Right lobe of liver (tissue), 6 donors: ENCODE measurements around the gene TMEM11. TPM values are rescaled to one million over a fixed set of nuclear protein-coding genes. Genes with fewer than 3 reads are reported as not detected.

Source experiments
- ATAC-seq, 4 donors: fragments of 200-7000 bp; cut with Tn5 transposase; one replicate each; pipeline ENCODE4 v1.9.1; 2020; ENCODE audit warnings: mild to moderate bottlenecking in 4 of 4, moderate library complexity in 4 of 4
- DNase-seq, 3 donors: peaks; one replicate each; pipeline ENCODE4 v3.0.0-alpha.2; 2020
- H3K27ac ChIP-seq, 3 donors: fragments of 200-600 bp; one replicate each; pipeline ENCODE4 v1.8.0; 2022
- H3K27me3 ChIP-seq, 2 donors: fragments of 200-600 bp; one replicate each; pipeline ENCODE4 v1.8.0; 2022
- H3K36me3 ChIP-seq, 4 donors: fragments of 200-600 bp; sonication (generic) in 1 of 4; one replicate each; pipeline versions ENCODE4 v1.5.1 to v1.8.0; 2017 to 2022; ENCODE audit warnings: control low read depth in 1 of 4
- H3K4me1 ChIP-seq, 4 donors: fragments of 200-600 bp; sonication (generic) in 1 of 4; one replicate each; pipeline versions ENCODE4 v1.5.1 to v1.8.0; 2017 to 2022; ENCODE audit warnings: control low read depth in 1 of 4
- H3K4me3 ChIP-seq, 3 donors: fragments of 200-600 bp; one replicate each; pipeline ENCODE4 v1.8.0; 2022
- H3K9me3 ChIP-seq, 4 donors: fragments of 200-600 bp; sonication (generic) in 1 of 4; one replicate each; pipeline versions ENCODE4 v1.5.1 to v1.8.0; 2017 to 2022; ENCODE audit warnings: control low read depth in 1 of 4
- CTCF ChIP-seq, 4 donors: fragments of 200-600 bp in 3 of 4; fragments of 450-650 bp in 1 of 4; IDR thresholded peaks; one replicate each; pipeline versions ENCODE4 v1.5.1 to v1.8.0; 2016 to 2022; ENCODE audit warnings: antibody characterized with exemption in 4 of 4, mild to moderate bottlenecking in 2 of 4
- POLR2A ChIP-seq: fragments of 450-650 bp; IDR thresholded peaks from one replicate; pipeline ENCODE4 v1.6.1; 2017; ENCODE audit warnings: antibody characterized with exemption, mild to moderate bottlenecking
- WGBS: methylation state at CpG from one replicate; pipeline ENCODE4 v1.1.6; 2018; ENCODE audit warnings: low coverage, low lambda C conversion rate; ENCODE audit not compliant: insufficient coverage; ENCODE audit errors: missing lambda C conversion rate; 5-methylcytosine and 5-hydroxymethylcytosine counted together
- intact Hi-C, 2 donors: fragments of 100-400 bp; cut with DNase I; formaldehyde crosslinking; loops; one replicate each; pipeline versions ENCODE4 v1.11.2 to v1.14.1; 2022
- total RNA-seq, 6 experiments: library from RNA; depleted of rRNA in 2 of 6; stranded (reverse); fragments of >200 nt in 2 of 6; fragmentation: NEBNext Ultra II Directional in 3 of 6; extraction: Animal tissue kit (Norgen Biotek cat#: 25700) in 3 of 6; gene quantifications; one replicate each; pipeline versions ENCODE4 v1.1.0 to v1.2.4, GENCODE V29; 2016 to 2023
- donor health status: DM: no; HTN: yes; CAD: no.
- donor health status: DM: no; HTN: no; CAD: no.
- donor health status: DM: no; HTN: no; CAD: no.
- donor health status: DM: no; HTN: yes; CAD: no.
- donor health status: DM: no; HTN: yes; CAD: no.

Gene TMEM11
- total RNA-seq, 6 experiments from 2014 or later: 10.8 to 20.6 (median 11.7) TPM

GRCh38 chr17:21248500-21248899 is 34.5 kb upstream of the TMEM11 start:
- TF ChIP-seq POLR2A: no peak
- no peak for TF ChIP-seq CTCF (IDR thresholded peaks at IDR 0.05)
- Histone ChIP-seq H3K9me3 (no peaks in the 10 kb centered on the region), H3K4me1 (peaks cover 0 to 2% (median 0%) of the 10 kb centered on the region in 4 donors), H3K27ac (no peak overlapping the region), H3K27me3 (no peaks in the 10 kb centered on the region), H3K4me3 (no peak overlapping the region), H3K36me3 (no peaks in the 10 kb centered on the region)
- DNase-seq (no peak), ATAC-seq (no peak)
- intact Hi-C loops: no loop called here
- 80% methylated on average over 1 of the region's 4 CpGs for WGBS

DNA sequence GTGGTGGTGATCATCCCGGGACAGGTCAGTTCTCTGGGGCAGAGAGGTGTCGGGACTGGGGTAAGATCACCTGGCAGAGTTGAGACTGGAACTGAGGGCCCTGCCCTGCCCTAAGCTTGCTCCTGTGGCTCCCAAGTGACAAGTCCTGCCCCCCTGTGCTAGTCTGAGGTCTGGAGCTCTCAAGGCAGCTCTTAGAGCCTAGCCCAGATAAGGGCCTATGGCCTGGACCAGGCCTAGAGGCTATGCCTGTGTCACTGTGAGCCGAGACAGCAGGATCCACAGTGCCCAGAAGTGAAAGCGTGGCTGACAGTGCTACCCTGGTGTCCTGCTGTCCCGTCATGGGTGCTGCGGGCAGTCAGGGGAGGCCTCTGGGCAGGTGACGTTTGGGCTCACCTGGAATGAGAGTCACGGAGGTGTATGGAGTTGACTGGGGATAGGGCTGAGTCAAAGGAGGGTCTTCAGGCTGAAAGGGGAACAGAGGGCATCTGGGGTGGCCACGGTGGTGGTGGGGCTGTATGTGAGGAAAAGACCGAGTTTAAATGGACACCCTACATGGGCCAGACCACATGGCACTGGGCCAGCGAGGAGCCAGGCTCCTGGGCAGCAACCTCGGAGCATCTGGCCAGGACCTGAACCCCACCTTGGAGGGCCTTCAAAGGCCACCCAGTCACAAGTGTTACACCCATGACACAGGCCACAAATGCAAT is 33.7 kb upstream of the TMEM11 start:
- H3K4me3 ChIP-seq: no peak overlapping the region
- H3K27me3 ChIP-seq: no peaks in the 10 kb centered on the region
- no peak for TF ChIP-seq CTCF (IDR thresholded peaks at IDR 0.05)
- no peak for TF ChIP-seq POLR2A
- H3K4me1 ChIP-seq: peaks cover 0 to 2% (median 0%) of the 10 kb centered on the region in 4 donors
- H3K36me3 ChIP-seq: no peaks in the 10 kb centered on the region
- ATAC-seq: no peak
- no peaks in the 10 kb centered on the region for H3K9me3 ChIP-seq
- intact Hi-C loops: no loop called here
- DNase-seq: no peak
- H3K27ac ChIP-seq: no peak overlapping the region
- 82% methylated on average over 4 of the region's 12 CpGs for WGBS

- Histone ChIP-seq H3K36me3 (no peaks in the 10 kb centered on the region), H3K9me3 (no peaks in the 10 kb centered on the region), H3K27ac (no peak overlapping the region), H3K27me3 (no peaks in the 10 kb centered on the region), H3K4me3 (no peak overlapping the region), H3K4me1 (no peaks in the 10 kb centered on the region)
- DNase-seq (no peak), ATAC-seq (no peak)
- intact Hi-C loops: no loop called here
- TF ChIP-seq POLR2A (no peak), CTCF (IDR thresholded peaks at IDR 0.05) (no peak)
- 77% methylated on average over 3 of the region's 4 CpGs for WGBS
Observed at GRCh38 chr17:21246698-21247097, 32.7 kb upstream of the TMEM11 start.

- no peak overlapping the region for H3K4me3 ChIP-seq
- H3K9me3 ChIP-seq: no peaks in the 10 kb centered on the region
- no peaks in the 10 kb centered on the region for H3K27me3 ChIP-seq
- ATAC-seq: peak in 2 of 4 donors; percentile 9 to 63
- no peak for TF ChIP-seq CTCF (IDR thresholded peaks at IDR 0.05)
- TF ChIP-seq POLR2A: no peak
- intact Hi-C loops: no loop called here
- no peaks in the 10 kb centered on the region for H3K4me1 ChIP-seq
- H3K36me3 ChIP-seq: no peaks in the 10 kb centered on the region
- no peak overlapping the region for H3K27ac ChIP-seq
- peak in 1 of 3 donors; percentile 70 for DNase-seq
- WGBS: 58% methylated on average over 6 of the region's 9 CpGs
Observed at GRCh38 chr17:21245639-21246084, 31.7 kb upstream of the TMEM11 start.
